HCT116 (cell line): Measurements from ENCODE around the gene GRAMD1C. TPM values are rescaled to one million over a fixed set of nuclear protein-coding genes. Genes with fewer than 3 reads are reported as not detected.

Experiments used
- ATAC-seq: fragments of 200-7000 bp; cut with Tn5 transposase; 2 replicates; pipeline ENCODE4 v1.9.1; 2020; ENCODE audit warnings: mild to moderate bottlenecking, moderate library complexity
- BruUV-seq: library from RNA; stranded (reverse); fragments of 400-500 nt; replicated peaks from 2 replicates; lab custom pipeline; 2021; lab: Mats Ljungman, UMichigan
- CTCF ChIA-PET: fragments of 300-600 bp; sonication (Branson Sonifier 250); formaldehyde crosslinking; loops from one replicate; lab custom pipeline; 2021; ENCODE audit warnings: antibody characterized with exemption; lab: Charles Lee
- POLR2A ChIA-PET: fragments of 300-600, 350-600 bp; sonication (Branson Sonifier 250); formaldehyde crosslinking; loops from one replicate; lab custom pipeline; 2021; ENCODE audit warnings: antibody characterized with exemption; lab: Charles Lee
- RAD21 ChIA-PET, 2 experiments: fragments of 300-600 bp; sonication (Branson Sonifier 250); formaldehyde crosslinking; loops; one replicate each; lab custom pipeline; 2023; ENCODE audit warnings: low total read pairs in 2 of 2; ENCODE audit not compliant: uncharacterized antibody in 2 of 2, unreplicated experiment in 2 of 2, low non-redundant PET in 1 of 2; lab: Charles Lee
- DNase-seq: peaks from one replicate; pipeline ENCODE4 v3.0.0-alpha.2; 2010; ENCODE audit warnings: low read depth, low spot score
- H2AFZ ChIP-seq: fragments of 200-600 bp; shearing (Covaris generic), sonication (generic); 2 replicates; pipeline ENCODE4 v1.6.1; 2017; ENCODE audit warnings: low read depth, mixed run types, mixed read lengths, antibody characterized with exemption, low read length; ENCODE audit not compliant: poor library complexity, severe bottlenecking
- H3K27ac ChIP-seq: 2 replicates; pipeline ENCODE4 v1.5.1; 2012; ENCODE audit warnings: low read depth, low read length
- H3K27me3 ChIP-seq: fragments of 200-600 bp; sonication (generic); 2 replicates; pipeline ENCODE4 v1.6.1; 2016; ENCODE audit warnings: mixed run types, low read length, mixed read lengths; ENCODE audit not compliant: insufficient read depth
- H3K36me3 ChIP-seq, 2 experiments: fragments of 200-500 bp in 1 of 2; fragments of 200-600 bp in 1 of 2; sonication (Bioruptor generic) in 1 of 2; sonication (generic) in 1 of 2; 2 replicates each; pipeline versions ENCODE4 v1.5.1 to v1.6.1; 2014 to 2016; ENCODE audit warnings: low read length in 2 of 2, inconsistent platforms in 1 of 2, mixed read lengths in 1 of 2, mixed run types in 1 of 2; ENCODE audit not compliant: insufficient read depth in 2 of 2, control insufficient read depth in 1 of 2
- H3K4me1 ChIP-seq, 2 experiments: fragments of 200-600 bp in 1 of 2; sonication (generic) in 1 of 2; 2 replicates each; pipeline versions ENCODE4 v1.5.1 to v1.6.1; 2012 to 2017; ENCODE audit warnings: low read length in 2 of 2, inconsistent platforms in 1 of 2, mild to moderate bottlenecking in 1 of 2, mixed read lengths in 1 of 2, mixed run types in 1 of 2, moderate library complexity in 1 of 2; ENCODE audit not compliant: insufficient read depth in 2 of 2, control insufficient read depth in 1 of 2
- H3K4me2 ChIP-seq: fragments of 200-600 bp; sonication (generic); 2 replicates; pipeline ENCODE4 v1.6.1; 2017; ENCODE audit warnings: mixed run types, low read length, mixed read lengths
- H3K4me3 ChIP-seq, 2 experiments: fragments of 200-600 bp in 1 of 2; sonication (generic) in 1 of 2; replicated peaks in 1 of 2; 2 replicates each; pipeline ENCODE4 v1.5.1; 2011 to 2016; ENCODE audit warnings: low read length in 2 of 2, control low read depth in 1 of 2, low read depth in 1 of 2, mild to moderate bottlenecking in 1 of 2, mixed read lengths in 1 of 2, mixed run types in 1 of 2
- H3K79me2 ChIP-seq: fragments of 200-600 bp; sonication (generic); 2 replicates; pipeline ENCODE4 v1.6.1; 2017; ENCODE audit warnings: mild to moderate bottlenecking, mixed run types, low read length, moderate library complexity, mixed read lengths; ENCODE audit not compliant: insufficient read depth
- H3K9ac ChIP-seq: fragments of 200-600 bp; sonication (generic); 2 replicates; pipeline ENCODE4 v1.6.1; 2016; ENCODE audit warnings: low read length, mixed read lengths
- H3K9me2 ChIP-seq: fragments of 200-600 bp; sonication (generic), shearing (Covaris generic); 2 replicates; pipeline ENCODE4 v1.6.1; 2017; ENCODE audit warnings: mixed run types, mild to moderate bottlenecking, moderate library complexity; ENCODE audit not compliant: insufficient read depth
- H3K9me3 ChIP-seq, 2 experiments: fragments of 200-500 bp in 1 of 2; fragments of 200-600 bp in 1 of 2; sonication (Bioruptor generic) in 1 of 2; sonication (generic) in 1 of 2; 2 replicates each; pipeline ENCODE4 v1.6.1; 2014 to 2017; ENCODE audit warnings: low read length in 2 of 2, mixed read lengths in 2 of 2, inconsistent platforms in 1 of 2, low read depth in 1 of 2, mild to moderate bottlenecking in 1 of 2, mixed run types in 1 of 2, moderate library complexity in 1 of 2; ENCODE audit not compliant: control insufficient read depth in 1 of 2, insufficient read depth in 1 of 2
- H4K20me1 ChIP-seq: fragments of 200-600 bp; sonication (generic), shearing (Covaris generic); 2 replicates; pipeline ENCODE4 v1.6.1; 2017; ENCODE audit warnings: mixed run types, mild to moderate bottlenecking, moderate library complexity; ENCODE audit not compliant: insufficient read depth
- CBX3 ChIP-seq: IDR thresholded peaks from 2 replicates; pipeline ENCODE4 v1.6.1; 2012; ENCODE audit warnings: low read depth
- CEBPB ChIP-seq: IDR thresholded peaks from 2 replicates; pipeline ENCODE4 v1.6.1; 2012; ENCODE audit warnings: low read depth
- EGR1 ChIP-seq: IDR thresholded peaks from 2 replicates; pipeline ENCODE4 v1.6.1; 2012; ENCODE audit warnings: low read depth
- EZH2phosphoT487 ChIP-seq: fragments of 200-600 bp; IDR thresholded peaks from 2 replicates; pipeline ENCODE4 v1.6.1; 2018; ENCODE audit warnings: antibody characterized with exemption, borderline replicate concordance
- FOSL1 ChIP-seq: IDR thresholded peaks from 2 replicates; pipeline ENCODE4 v1.6.1; 2012; ENCODE audit warnings: low read depth
- POLR2A ChIP-seq: IDR thresholded peaks from 2 replicates; pipeline ENCODE4 v1.7.0; 2011; ENCODE audit warnings: borderline replicate concordance; ENCODE audit not compliant: insufficient read depth, insufficient read length; ENCODE audit errors: extremely low read depth
- POLR2AphosphoS5 ChIP-seq: IDR thresholded peaks from 2 replicates; pipeline ENCODE4 v1.6.1; 2011; ENCODE audit warnings: mild to moderate bottlenecking, low read depth, low read length, moderate library complexity
- RAD21 ChIP-seq: IDR thresholded peaks from 2 replicates; pipeline ENCODE4 v1.6.1; 2012; ENCODE audit warnings: low read depth, mild to moderate bottlenecking
- SIN3A ChIP-seq: IDR thresholded peaks from 2 replicates; pipeline ENCODE4 v1.6.1; 2012; ENCODE audit warnings: low read depth
- SP1 ChIP-seq: IDR thresholded peaks from 2 replicates; pipeline ENCODE4 v1.6.1; 2012; ENCODE audit warnings: low read depth
- SRF ChIP-seq: IDR thresholded peaks from 2 replicates; pipeline ENCODE4 v1.6.1; 2012; ENCODE audit warnings: low read depth
- YY1 ChIP-seq: IDR thresholded peaks from 2 replicates; pipeline ENCODE4 v1.6.1; 2011; ENCODE audit warnings: low read length, low read depth, moderate library complexity, mild to moderate bottlenecking; ENCODE audit not compliant: insufficient replicate concordance; ENCODE audit errors: extremely low read depth
- ZNF274 ChIP-seq: fragments of 200-500 bp; sonication (Bioruptor generic); IDR thresholded peaks from 2 replicates; pipeline ENCODE4 v1.6.1; 2014; ENCODE audit warnings: mild to moderate bottlenecking, low read depth, low read length, inconsistent platforms
- intact Hi-C: fragments of 100-400 bp; cut with micrococcal nuclease; formaldehyde crosslinking; loops from 2 replicates; pipeline ENCODE4 v1.10.0; 2022
- total RNA-seq: library from RNA; stranded (reverse); gene quantifications from one replicate; pipeline ENCODE4 v1.2.1, GENCODE V29; 2021; ENCODE audit not compliant: unreplicated experiment
- TF ChIP-seq, protein P1 (sequence below): IDR thresholded peaks from 2 replicates; pipeline ENCODE4 v1.6.1; 2012
- TF ChIP-seq, protein P2 (sequence below), 3 experiments: fragments of 200-600 bp in 1 of 3; sonication (generic) in 1 of 3; IDR thresholded peaks in 2 of 3; conservative IDR thresholded peaks in 1 of 3; 2 replicates each; pipeline ENCODE4 v1.5.1; 2012 to 2017; ENCODE audit warnings: low read depth in 2 of 3, low read length in 2 of 3, antibody characterized with exemption in 1 of 3, borderline replicate concordance in 1 of 3, control low read depth in 1 of 3, mild to moderate bottlenecking in 1 of 3, mixed read lengths in 1 of 3, mixed run types in 1 of 3, moderate library complexity in 1 of 3; ENCODE audit not compliant: insufficient read depth in 1 of 3
- TF ChIP-seq, protein P3 (sequence below): IDR thresholded peaks from 2 replicates; pipeline ENCODE4 v1.6.1; 2012; ENCODE audit warnings: low read depth
- TF ChIP-seq, protein P4 (sequence below): IDR thresholded peaks from 2 replicates; pipeline ENCODE4 v1.6.1; 2012

GRAMD1C gene
- total RNA-seq, 1 experiment from 2014 or later, result 7.9 TPM

DNA sequence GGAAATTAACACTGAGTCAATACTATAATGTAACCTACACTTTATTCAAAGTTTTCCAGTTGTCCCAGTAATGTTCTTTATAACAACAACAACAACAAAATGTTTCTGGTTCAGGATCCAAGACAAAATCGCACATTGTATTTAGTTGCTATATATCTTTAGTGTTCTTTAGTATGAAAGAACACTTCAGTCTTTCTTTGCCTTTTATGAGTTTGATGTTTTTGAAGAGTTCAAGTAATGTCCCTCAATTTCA is 7.6 kb upstream of the GRAMD1C start:
- Histone ChIP-seq H3K27me3 (no peaks in the 10 kb centered on the region), H3K27ac (no peak overlapping the region), H3K36me3 (no peaks in the 10 kb centered on the region), H4K20me1 (no peaks in the 10 kb centered on the region), H3K9ac (no peak overlapping the region), H3K4me2 (peak overlapping the region; percentile 65)
- POLR2A ChIA-PET, result no interaction called here
- no peak for DNase-seq
- no peak for TF ChIP-seq EZH2phosphoT487
- TF ChIP-seq POLR2AphosphoS5, result no peak
- TF ChIP-seq, protein P1, sequence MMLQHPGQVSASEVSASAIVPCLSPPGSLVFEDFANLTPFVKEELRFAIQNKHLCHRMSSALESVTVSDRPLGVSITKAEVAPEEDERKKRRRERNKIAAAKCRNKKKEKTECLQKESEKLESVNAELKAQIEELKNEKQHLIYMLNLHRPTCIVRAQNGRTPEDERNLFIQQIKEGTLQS, result no peak
- TF ChIP-seq SP1, result no peak
- TF ChIP-seq CEBPB, result no peak
- TF ChIP-seq ZNF274, result no peak
- no peak for TF ChIP-seq YY1
- TF ChIP-seq CBX3, result no peak
- TF ChIP-seq, protein P2, sequence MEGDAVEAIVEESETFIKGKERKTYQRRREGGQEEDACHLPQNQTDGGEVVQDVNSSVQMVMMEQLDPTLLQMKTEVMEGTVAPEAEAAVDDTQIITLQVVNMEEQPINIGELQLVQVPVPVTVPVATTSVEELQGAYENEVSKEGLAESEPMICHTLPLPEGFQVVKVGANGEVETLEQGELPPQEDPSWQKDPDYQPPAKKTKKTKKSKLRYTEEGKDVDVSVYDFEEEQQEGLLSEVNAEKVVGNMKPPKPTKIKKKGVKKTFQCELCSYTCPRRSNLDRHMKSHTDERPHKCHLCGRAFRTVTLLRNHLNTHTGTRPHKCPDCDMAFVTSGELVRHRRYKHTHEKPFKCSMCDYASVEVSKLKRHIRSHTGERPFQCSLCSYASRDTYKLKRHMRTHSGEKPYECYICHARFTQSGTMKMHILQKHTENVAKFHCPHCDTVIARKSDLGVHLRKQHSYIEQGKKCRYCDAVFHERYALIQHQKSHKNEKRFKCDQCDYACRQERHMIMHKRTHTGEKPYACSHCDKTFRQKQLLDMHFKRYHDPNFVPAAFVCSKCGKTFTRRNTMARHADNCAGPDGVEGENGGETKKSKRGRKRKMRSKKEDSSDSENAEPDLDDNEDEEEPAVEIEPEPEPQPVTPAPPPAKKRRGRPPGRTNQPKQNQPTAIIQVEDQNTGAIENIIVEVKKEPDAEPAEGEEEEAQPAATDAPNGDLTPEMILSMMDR (IDR thresholded peaks at IDR 0.05 in 2 of 3, conservative IDR thresholded peaks at IDR 0.05 in 1 of 3; ENCODE audit: borderline replicate concordance in 1 of 3, insufficient read depth in 1 of 3, low read depth in 2 of 3, low read length in 2 of 3), result no peak
- no peak for TF ChIP-seq FOSL1
- no peak for TF ChIP-seq EGR1
- TF ChIP-seq SIN3A, result no peak
- TF ChIP-seq, protein P3, sequence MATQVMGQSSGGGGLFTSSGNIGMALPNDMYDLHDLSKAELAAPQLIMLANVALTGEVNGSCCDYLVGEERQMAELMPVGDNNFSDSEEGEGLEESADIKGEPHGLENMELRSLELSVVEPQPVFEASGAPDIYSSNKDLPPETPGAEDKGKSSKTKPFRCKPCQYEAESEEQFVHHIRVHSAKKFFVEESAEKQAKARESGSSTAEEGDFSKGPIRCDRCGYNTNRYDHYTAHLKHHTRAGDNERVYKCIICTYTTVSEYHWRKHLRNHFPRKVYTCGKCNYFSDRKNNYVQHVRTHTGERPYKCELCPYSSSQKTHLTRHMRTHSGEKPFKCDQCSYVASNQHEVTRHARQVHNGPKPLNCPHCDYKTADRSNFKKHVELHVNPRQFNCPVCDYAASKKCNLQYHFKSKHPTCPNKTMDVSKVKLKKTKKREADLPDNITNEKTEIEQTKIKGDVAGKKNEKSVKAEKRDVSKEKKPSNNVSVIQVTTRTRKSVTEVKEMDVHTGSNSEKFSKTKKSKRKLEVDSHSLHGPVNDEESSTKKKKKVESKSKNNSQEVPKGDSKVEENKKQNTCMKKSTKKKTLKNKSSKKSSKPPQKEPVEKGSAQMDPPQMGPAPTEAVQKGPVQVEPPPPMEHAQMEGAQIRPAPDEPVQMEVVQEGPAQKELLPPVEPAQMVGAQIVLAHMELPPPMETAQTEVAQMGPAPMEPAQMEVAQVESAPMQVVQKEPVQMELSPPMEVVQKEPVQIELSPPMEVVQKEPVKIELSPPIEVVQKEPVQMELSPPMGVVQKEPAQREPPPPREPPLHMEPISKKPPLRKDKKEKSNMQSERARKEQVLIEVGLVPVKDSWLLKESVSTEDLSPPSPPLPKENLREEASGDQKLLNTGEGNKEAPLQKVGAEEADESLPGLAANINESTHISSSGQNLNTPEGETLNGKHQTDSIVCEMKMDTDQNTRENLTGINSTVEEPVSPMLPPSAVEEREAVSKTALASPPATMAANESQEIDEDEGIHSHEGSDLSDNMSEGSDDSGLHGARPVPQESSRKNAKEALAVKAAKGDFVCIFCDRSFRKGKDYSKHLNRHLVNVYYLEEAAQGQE, result no peak
- no peak for TF ChIP-seq RAD21
- no peak for TF ChIP-seq POLR2A
- TF ChIP-seq SRF, result no peak
- TF ChIP-seq, protein P4, sequence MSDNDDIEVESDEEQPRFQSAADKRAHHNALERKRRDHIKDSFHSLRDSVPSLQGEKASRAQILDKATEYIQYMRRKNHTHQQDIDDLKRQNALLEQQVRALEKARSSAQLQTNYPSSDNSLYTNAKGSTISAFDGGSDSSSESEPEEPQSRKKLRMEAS, result no peak
- TF ChIP-seq, all 23 proteins: peak for 0
- Histone ChIP-seq H2AFZ (peak overlapping the region; percentile 75), H3K9me2 (no peaks in the 10 kb centered on the region), H3K4me3 (no peak overlapping the region), H3K9me3 (no peaks in the 10 kb centered on the region), H3K4me1 (peaks cover 15 to 27% of the 10 kb centered on the region in 2 experiments), H3K79me2 (no peaks in the 10 kb centered on the region)
- intact Hi-C loops, result no loop called here
- ChIA-PET CTCF (interaction anchor here (2.2 kb wide), 1 partner anchor 14 kb away, joined by 7 read pairs; no protein-coding TSS in a partner anchor), RAD21 (no interaction called here)
- ATAC-seq, result no peak
- no TSS peak for BruUV-seq
